K562 (cell line): ENCODE results near the gene VEGFA. TPM values are rescaled to one million over a fixed set of nuclear protein-coding genes. Genes with fewer than 3 reads are reported as not detected.

Source experiments
- DNMT1 ChIP-seq: fragments of 450-650 bp; IDR thresholded peaks from 2 replicates; pipeline ENCODE4 v1.6.1; 2016; ENCODE audit warnings: antibody characterized with exemption, mild to moderate bottlenecking
- DPF2 ChIP-seq: fragments of 450-650 bp; IDR thresholded peaks from 2 replicates; pipeline ENCODE4 v1.6.1; 2016
- FOXA3 ChIP-seq, 2 experiments: fragments of 450-650 bp in 1 of 2; sonication (generic) in 1 of 2; formaldehyde crosslinking; IDR thresholded peaks in 1 of 2; conservative IDR thresholded peaks in 1 of 2; 2 replicates each; pipeline versions ENCODE4 v1.4.0 to v1.8.0; 2020 to 2022; ENCODE audit warnings: mild to moderate bottlenecking in 2 of 2, missing genetic modification reagents in 1 of 2
- HSF4 ChIP-seq: fragments of 250-450 bp; sonication (Bioruptor Pico); IDR thresholded peaks from 2 replicates; pipeline ENCODE4 v2.1.2; 2022; ENCODE audit warnings: mild to moderate bottlenecking, moderate library complexity, borderline replicate concordance
- KLF13 ChIP-seq: fragments of 450-650 bp; IDR thresholded peaks from 2 replicates; pipeline ENCODE4 v1.6.1; 2016; ENCODE audit warnings: missing genetic modification characterization, low read depth, mild to moderate bottlenecking, missing compliant biosample characterization, moderate library complexity, borderline replicate concordance
- KLF6 ChIP-seq: fragments of 250-450 bp; sonication (Bioruptor Pico); IDR thresholded peaks from 2 replicates; pipeline ENCODE4 v1.4.0; 2020; ENCODE audit warnings: mild to moderate bottlenecking, moderate library complexity, borderline replicate concordance
- LCOR ChIP-seq: sonication (generic); formaldehyde crosslinking; IDR thresholded peaks from 2 replicates; pipeline ENCODE4 v1.8.0; 2022; ENCODE audit warnings: mild to moderate bottlenecking, missing genetic modification reagents
- MYC ChIP-seq, 2 experiments: fragments of 250-450 bp in 1 of 2; sonication (Bioruptor Pico) in 1 of 2; IDR thresholded peaks; 2 replicates each; pipeline versions ENCODE4 v1.5.1 to v1.6.1; 2012 to 2021; ENCODE audit warnings: low read depth in 2 of 2, borderline replicate concordance in 1 of 2, improper control_type of control experiment in 1 of 2, low read length in 1 of 2, mild to moderate bottlenecking in 1 of 2, moderate library complexity in 1 of 2
- PHF21A ChIP-seq: fragments of 450-650 bp; IDR thresholded peaks from 2 replicates; pipeline ENCODE4 v1.6.1; 2017; ENCODE audit warnings: low read depth, borderline replicate concordance
- PML ChIP-seq: IDR thresholded peaks from 2 replicates; pipeline ENCODE4 v1.6.1; 2012; ENCODE audit warnings: low read length, inconsistent platforms
- PTTG1 ChIP-seq: fragments of 450-650 bp; IDR thresholded peaks from 2 replicates; pipeline ENCODE4 v1.6.1; 2016; ENCODE audit warnings: low read depth, mild to moderate bottlenecking, missing genetic modification characterization, missing compliant biosample characterization
- SPI1 ChIP-seq: IDR thresholded peaks from 2 replicates; pipeline ENCODE4 v1.6.1; 2011; ENCODE audit warnings: low read depth, low read length, control low read depth, borderline replicate concordance
- ZC3H4 ChIP-seq: sonication (generic); formaldehyde crosslinking; IDR thresholded peaks from 2 replicates; pipeline ENCODE4 v1.9.0; 2021; ENCODE audit warnings: missing genetic modification reagents, borderline replicate concordance
- ZNF143 ChIP-seq: sonication (generic); formaldehyde crosslinking; IDR thresholded peaks from 2 replicates; pipeline ENCODE4 v1.9.0; 2022; ENCODE audit warnings: mild to moderate bottlenecking, missing genetic modification reagents
- ZNF830 ChIP-seq: fragments of 250-450 bp; sonication (Bioruptor Pico); IDR thresholded peaks from 2 replicates; pipeline ENCODE4 v1.5.0; 2021; ENCODE audit warnings: mild to moderate bottlenecking
- ZZZ3 ChIP-seq: fragments of 450-650 bp; IDR thresholded peaks from 2 replicates; pipeline ENCODE4 v1.6.1; 2016; ENCODE audit warnings: antibody characterized with exemption, mild to moderate bottlenecking, moderate library complexity
- polyA plus RNA-seq, 8 experiments: library from polyadenylated mRNA; depleted of rRNA in 4 of 8; stranded (reverse) in 5 of 8; unstranded in 3 of 8; fragments of >200 nt; fragmentation: Nextera tagmentation in 2 of 8; fragmentation: Illumina TruSeq in 1 of 8; extraction: Ambion mirVana in 2 of 8; extraction: Trizol in 1 of 8; gene quantifications; 2 replicates each; pipeline versions ENCODE4 v1.2.1 to v1.2.3, GENCODE V29; 2011 to 2014; ENCODE audit warnings: inconsistent platforms in 1 of 8, missing spikeins in 1 of 8
- total RNA-seq, 7 experiments: library from RNA; depleted of rRNA in 6 of 7; stranded (reverse); fragments of >200 nt in 6 of 7; fragmentation: Illumina TruSeq in 2 of 7; extraction: Trizol in 2 of 7; gene quantifications; 2 replicates each; pipeline versions ENCODE4 v1.2.1 to v1.2.3, GENCODE V29; 2011 to 2021; ENCODE audit warnings: low replicate concordance in 1 of 7
- TF ChIP-seq, protein P1 (sequence below): IDR thresholded peaks from 2 replicates; pipeline ENCODE4 v1.6.1; 2012; ENCODE audit warnings: low read depth, low read length, improper control_type of control experiment, borderline replicate concordance
- TF ChIP-seq, protein P2 (sequence below): sonication (generic); formaldehyde crosslinking; IDR thresholded peaks from 2 replicates; pipeline ENCODE4 v1.8.1; 2022; ENCODE audit warnings: missing genetic modification reagents
- TF ChIP-seq, protein P3 (sequence below), 2 experiments: fragments of 450-650 bp in 1 of 2; sonication (generic) in 1 of 2; formaldehyde crosslinking; conservative IDR thresholded peaks; 2 replicates each; pipeline versions ENCODE4 v1.4.0 to v1.8.1; 2020 to 2022; ENCODE audit warnings: mild to moderate bottlenecking in 1 of 2, missing genetic modification reagents in 1 of 2
- TF ChIP-seq, protein P4 (sequence below): sonication (generic); formaldehyde crosslinking; IDR thresholded peaks from 2 replicates; pipeline ENCODE4 v1.8.0; 2022; ENCODE audit warnings: mild to moderate bottlenecking, missing genetic modification reagents
- TF ChIP-seq, protein P5 (sequence below), 2 experiments: fragments of 250-450 bp in 1 of 2; fragments of 450-650 bp in 1 of 2; sonication (Bioruptor Pico) in 1 of 2; IDR thresholded peaks; 2 replicates each; pipeline versions ENCODE4 v1.6.1 to v1.8.0; 2016 to 2021; ENCODE audit warnings: mild to moderate bottlenecking in 2 of 2, moderate library complexity in 2 of 2, missing compliant biosample characterization in 1 of 2, missing genetic modification characterization in 1 of 2

The VEGFA gene
- total and polyA plus RNA-seq, 9 of the 15 experiments (the other 6 are each of a cell fraction or from before 2014, with no cell fraction given): 14.0 to 271 (median 124) TPM

DNA sequence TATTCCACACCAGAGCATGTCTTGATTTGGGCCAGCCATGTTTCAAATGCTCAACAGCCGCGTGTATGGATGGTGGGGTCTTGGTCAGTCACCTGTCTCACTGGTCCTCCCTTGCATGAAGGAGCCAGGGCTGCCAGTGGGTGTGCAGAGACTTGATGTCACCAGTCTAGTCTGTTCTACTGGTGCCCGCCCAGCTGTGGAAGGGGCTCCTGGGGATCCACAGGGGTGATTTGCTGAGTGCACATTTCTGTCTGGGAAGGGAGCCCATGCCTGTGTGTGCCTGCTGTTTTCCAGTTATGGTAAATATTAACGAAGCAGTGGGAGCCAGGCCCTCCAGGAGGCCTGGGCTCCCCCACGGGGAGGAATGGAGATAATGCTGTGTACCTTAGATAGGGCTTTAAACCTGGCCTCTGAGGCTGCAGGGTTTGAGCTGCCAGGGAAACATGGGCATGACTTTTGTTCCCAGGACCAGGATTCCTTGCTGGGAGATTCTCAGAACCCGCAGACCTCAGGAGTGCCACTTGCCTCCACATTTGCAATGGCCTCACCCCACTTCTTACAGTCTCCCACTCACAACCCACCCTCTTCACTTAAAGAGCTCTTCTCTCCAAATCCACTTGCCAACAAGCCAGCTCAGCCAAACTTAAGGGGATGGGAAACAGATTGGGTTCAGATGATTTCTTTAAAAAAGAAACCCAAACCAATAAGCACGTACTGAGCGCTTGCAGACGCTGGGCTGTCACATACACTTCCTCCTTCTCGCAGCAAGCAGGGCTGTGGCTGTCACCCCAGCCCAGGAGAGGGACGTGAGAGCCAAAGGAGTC is 54.1 kb downstream of the VEGFA start (continued):
- TF ChIP-seq, protein P1, sequence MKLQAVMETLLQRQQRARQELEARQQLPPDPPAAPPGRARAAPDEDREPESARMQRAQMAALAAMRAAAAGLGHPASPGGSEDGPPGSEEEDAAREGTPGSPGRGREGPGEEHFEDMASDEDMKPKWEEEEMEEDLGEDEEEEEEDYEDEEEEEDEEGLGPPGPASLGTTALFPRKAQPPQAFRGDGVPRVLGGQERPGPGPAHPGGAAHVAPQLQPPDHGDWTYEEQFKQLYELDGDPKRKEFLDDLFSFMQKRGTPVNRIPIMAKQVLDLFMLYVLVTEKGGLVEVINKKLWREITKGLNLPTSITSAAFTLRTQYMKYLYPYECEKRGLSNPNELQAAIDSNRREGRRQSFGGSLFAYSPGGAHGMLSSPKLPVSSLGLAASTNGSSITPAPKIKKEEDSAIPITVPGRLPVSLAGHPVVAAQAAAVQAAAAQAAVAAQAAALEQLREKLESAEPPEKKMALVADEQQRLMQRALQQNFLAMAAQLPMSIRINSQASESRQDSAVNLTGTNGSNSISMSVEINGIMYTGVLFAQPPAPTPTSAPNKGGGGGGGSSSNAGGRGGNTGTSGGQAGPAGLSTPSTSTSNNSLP: no peak
- no peak for TF ChIP-seq DNMT1
- TF ChIP-seq ZNF143: no peak
- TF ChIP-seq DPF2: no peak
- TF ChIP-seq HSF4 (CRISPR knock-in tag): no peak
- no peak for TF ChIP-seq KLF6 (CRISPR knock-in tag)
- TF ChIP-seq SPI1: peak; percentile 92
- no peak for TF ChIP-seq PHF21A
- TF ChIP-seq, protein P2, sequence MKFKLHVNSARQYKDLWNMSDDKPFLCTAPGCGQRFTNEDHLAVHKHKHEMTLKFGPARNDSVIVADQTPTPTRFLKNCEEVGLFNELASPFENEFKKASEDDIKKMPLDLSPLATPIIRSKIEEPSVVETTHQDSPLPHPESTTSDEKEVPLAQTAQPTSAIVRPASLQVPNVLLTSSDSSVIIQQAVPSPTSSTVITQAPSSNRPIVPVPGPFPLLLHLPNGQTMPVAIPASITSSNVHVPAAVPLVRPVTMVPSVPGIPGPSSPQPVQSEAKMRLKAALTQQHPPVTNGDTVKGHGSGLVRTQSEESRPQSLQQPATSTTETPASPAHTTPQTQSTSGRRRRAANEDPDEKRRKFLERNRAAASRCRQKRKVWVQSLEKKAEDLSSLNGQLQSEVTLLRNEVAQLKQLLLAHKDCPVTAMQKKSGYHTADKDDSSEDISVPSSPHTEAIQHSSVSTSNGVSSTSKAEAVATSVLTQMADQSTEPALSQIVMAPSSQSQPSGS (CRISPR knock-in tag): no peak
- no peak for TF ChIP-seq LCOR
- no peak for TF ChIP-seq FOXA3 (CRISPR knock-in tag; conservative IDR thresholded peaks at IDR 0.05 in 1 of 2, IDR thresholded peaks at IDR 0.05 in 1 of 2)
- no peak for TF ChIP-seq ZNF830 (CRISPR knock-in tag)
- TF ChIP-seq ZC3H4 (CRISPR knock-in tag): no peak
- TF ChIP-seq KLF13: no peak
- TF ChIP-seq, protein P3, sequence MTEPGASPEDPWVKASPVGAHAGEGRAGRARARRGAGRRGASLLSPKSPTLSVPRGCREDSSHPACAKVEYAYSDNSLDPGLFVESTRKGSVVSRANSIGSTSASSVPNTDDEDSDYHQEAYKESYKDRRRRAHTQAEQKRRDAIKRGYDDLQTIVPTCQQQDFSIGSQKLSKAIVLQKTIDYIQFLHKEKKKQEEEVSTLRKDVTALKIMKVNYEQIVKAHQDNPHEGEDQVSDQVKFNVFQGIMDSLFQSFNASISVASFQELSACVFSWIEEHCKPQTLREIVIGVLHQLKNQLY (CRISPR knock-in tag; conservative IDR thresholded peaks at IDR 0.05): no peak
- TF ChIP-seq MYC (IDR thresholded peaks at IDR 0.05; ENCODE audit: low read depth, low read length): no peak
- no peak for TF ChIP-seq MYC (CRISPR knock-in tag; IDR thresholded peaks at IDR 0.05; ENCODE audit: borderline replicate concordance, low read depth)
- no peak for TF ChIP-seq ZZZ3
- no peak for TF ChIP-seq PML
- TF ChIP-seq, protein P4, sequence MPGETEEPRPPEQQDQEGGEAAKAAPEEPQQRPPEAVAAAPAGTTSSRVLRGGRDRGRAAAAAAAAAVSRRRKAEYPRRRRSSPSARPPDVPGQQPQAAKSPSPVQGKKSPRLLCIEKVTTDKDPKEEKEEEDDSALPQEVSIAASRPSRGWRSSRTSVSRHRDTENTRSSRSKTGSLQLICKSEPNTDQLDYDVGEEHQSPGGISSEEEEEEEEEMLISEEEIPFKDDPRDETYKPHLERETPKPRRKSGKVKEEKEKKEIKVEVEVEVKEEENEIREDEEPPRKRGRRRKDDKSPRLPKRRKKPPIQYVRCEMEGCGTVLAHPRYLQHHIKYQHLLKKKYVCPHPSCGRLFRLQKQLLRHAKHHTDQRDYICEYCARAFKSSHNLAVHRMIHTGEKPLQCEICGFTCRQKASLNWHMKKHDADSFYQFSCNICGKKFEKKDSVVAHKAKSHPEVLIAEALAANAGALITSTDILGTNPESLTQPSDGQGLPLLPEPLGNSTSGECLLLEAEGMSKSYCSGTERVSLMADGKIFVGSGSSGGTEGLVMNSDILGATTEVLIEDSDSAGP (CRISPR knock-in tag): no peak
- TF ChIP-seq PTTG1 (tag): no peak
- TF ChIP-seq, protein P5, sequence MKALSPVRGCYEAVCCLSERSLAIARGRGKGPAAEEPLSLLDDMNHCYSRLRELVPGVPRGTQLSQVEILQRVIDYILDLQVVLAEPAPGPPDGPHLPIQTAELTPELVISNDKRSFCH (CRISPR knock-in tag; IDR thresholded peaks at IDR 0.05): no peak
- TF ChIP-seq, protein P5 (tag; IDR thresholded peaks at IDR 0.05): no peak
